Endodermal cell (in vitro differentiated cells): Measurements from ENCODE around the gene STX19. TPM values are rescaled to one million over a fixed set of nuclear protein-coding genes. Genes with fewer than 3 reads are reported as not detected.

Experiments
- total RNA-seq, 2 donors: library from RNA; stranded (reverse); fragmentation: NEBNext Ultra II Directional in 1 of 2; extraction: Animal tissue kit (Norgen Biotek cat#: 25700) in 1 of 2; gene quantifications; 2 replicates in 1 of 2; 3 replicates in 1 of 2; pipeline ENCODE4 v1.2.1, GENCODE V29; 2021

STX19 gene
- total RNA-seq, 2 donors from 2014 or later, result not detected

Other genes starting within 250 kb of the STX19 start
- 10 to 100 TPM in 1 of 2 donors, 1 to 10 TPM in 1; 8.8 to 52.4 TPM for gene PROS1, start 54.7 kb downstream of the STX19 start, total RNA-seq
- 10 to 100 TPM; 17.2 to 23.9 TPM for gene ARL13B, start 48.4 kb downstream of the STX19 start, total RNA-seq
- 1 to 10 TPM; 4.2 to 5.3 TPM for gene DHFR2, start 34.3 kb upstream of the STX19 start, total RNA-seq
- 10 to 100 TPM; 18.5 to 22.6 TPM for gene NSUN3, start 34.5 kb upstream of the STX19 start, total RNA-seq